ENCODE measurements around the gene SH2D1A. TPM values are rescaled to one million over a fixed set of nuclear protein-coding genes. Genes with fewer than 3 reads are reported as not detected.
"Not testable (repeated sequence)": the region's sequence is repeated elsewhere in the genome, so short reads cannot be mapped to it uniquely, and the experiment has no call there.

SH2D1A gene
- total RNA-seq, 4 donors from 2014 or later, result not detected

- Histone ChIP-seq H3K9me3 (no peaks in the 10 kb centered on the region), H3K36me3 (no peaks in the 10 kb centered on the region), H3K4me1 (no peaks in the 10 kb centered on the region), H3K27me3 (no peaks in the 10 kb centered on the region), H3K27ac (no peak overlapping the region), H3K4me3 (no peak overlapping the region)
- no peak for ATAC-seq
- intact Hi-C loops (cut with DNase I; ENCODE audit: low total_unique reads), result no loop called here
- TF ChIP-seq POLR2A (IDR thresholded peaks at IDR 0.05) (no peak), CTCF (IDR thresholded peaks at IDR 0.05 in 4 of 5, conservative IDR thresholded peaks at IDR 0.05 in 1 of 5) (no peak)
- DNase-seq, result no peak
- in situ Hi-C loops (cut with MboI; ENCODE audit: low sequenced_read_pairs in 4 of 4), result no loop called here
Measured at GRCh38 chrX:124401696-124402095, 55.3 kb downstream of the SH2D1A start.

GRCh38 chrX:124405868-124406267 is 59.5 kb downstream of the SH2D1A start:
- no peak for TF ChIP-seq POLR2A (IDR thresholded peaks at IDR 0.05)
- TF ChIP-seq CTCF (IDR thresholded peaks at IDR 0.05 in 4 of 5, conservative IDR thresholded peaks at IDR 0.05 in 1 of 5), result no peak
- ATAC-seq (no peak), DNase-seq (no peak)
- intact Hi-C loops (cut with DNase I; ENCODE audit: low total_unique reads) (no loop called here), in situ Hi-C loops (cut with MboI; ENCODE audit: low sequenced_read_pairs in 4 of 4) (no loop called here)
- Histone ChIP-seq H3K9me3 (no peaks in the 10 kb centered on the region), H3K4me3 (no peak overlapping the region), H3K27me3 (no peaks in the 10 kb centered on the region), H3K27ac (no peak overlapping the region), H3K4me1 (no peaks in the 10 kb centered on the region), H3K36me3 (no peaks in the 10 kb centered on the region)

GRCh38 chrX:124406294-124407014 is 60.1 kb downstream of the SH2D1A start:
- no peaks in the 10 kb centered on the region for H3K27me3 ChIP-seq
- H3K27ac ChIP-seq, result no peak overlapping the region
- no peaks in the 10 kb centered on the region for H3K9me3 ChIP-seq
- no peaks in the 10 kb centered on the region for H3K4me1 ChIP-seq
- no peaks in the 10 kb centered on the region for H3K36me3 ChIP-seq
- in situ Hi-C loops (cut with MboI; ENCODE audit: low sequenced_read_pairs in 4 of 4) (no loop called here), intact Hi-C loops (cut with DNase I; ENCODE audit: low total_unique reads) (no loop called here)
- no peak overlapping the region for H3K4me3 ChIP-seq
- DNase-seq, result peak; percentile 13 to 18
- peak in 1 of 2 donors; percentile 66 for ATAC-seq
- peak in 4 of 5 experiments; percentile 18 to 49 (median 45) for TF ChIP-seq CTCF (IDR thresholded peaks at IDR 0.05 in 4 of 5, conservative IDR thresholded peaks at IDR 0.05 in 1 of 5)
- no peak for TF ChIP-seq POLR2A (IDR thresholded peaks at IDR 0.05)

- in situ Hi-C loops (cut with MboI; ENCODE audit: low sequenced_read_pairs in 4 of 4), result no loop called here
- no peaks in the 10 kb centered on the region for H3K9me3 ChIP-seq
Measured at GRCh38 chrX:124407226-124407625, 60.9 kb downstream of the SH2D1A start.

GRCh38 chrX:124408380-124408779 is 62.0 kb downstream of the SH2D1A start:
- H3K36me3 ChIP-seq; DNase-seq; ATAC-seq; H3K4me1 ChIP-seq; in situ Hi-C loops (cut with MboI; ENCODE audit: low sequenced_read_pairs in 4 of 4); H3K27me3 ChIP-seq; H3K4me3 ChIP-seq; H3K9me3 ChIP-seq; intact Hi-C loops (cut with DNase I; ENCODE audit: low total_unique reads); H3K27ac ChIP-seq: not testable (repeated sequence)

More at GRCh38 chrX:124407226-124407625, 60.9 kb downstream of the SH2D1A start:
- TF ChIP-seq CTCF (IDR thresholded peaks at IDR 0.05 in 4 of 5, conservative IDR thresholded peaks at IDR 0.05 in 1 of 5), result no peak
- no peak for TF ChIP-seq POLR2A (IDR thresholded peaks at IDR 0.05)
- ATAC-seq, result no peak
- Histone ChIP-seq H3K27me3 (no peaks in the 10 kb centered on the region), H3K27ac (no peak overlapping the region), H3K36me3 (no peaks in the 10 kb centered on the region), H3K4me1 (no peaks in the 10 kb centered on the region), H3K4me3 (no peak overlapping the region)
- DNase-seq, result no peak
- intact Hi-C loops (cut with DNase I; ENCODE audit: low total_unique reads), result no loop called here
